Measurements from ENCODE around the gene TTR. TPM values are rescaled to one million over a fixed set of nuclear protein-coding genes. Genes with fewer than 3 reads are reported as not detected.

The TTR gene
- total and polyA plus RNA-seq, 2 of the 4 experiments (the other 2 are of a cell fraction): not detected

- H3K9me3 ChIP-seq (ENCODE audit: control insufficient read depth, insufficient read depth, low read length): no peaks in the 10 kb centered on the region
- H4K20me1 ChIP-seq (ENCODE audit: insufficient read depth, low read length): no peaks in the 10 kb centered on the region
- no peak overlapping the region for H3K18ac ChIP-seq (ENCODE audit: low read depth, low read length)
- no peak overlapping the region for H2AFZ ChIP-seq (replicated peaks; ENCODE audit: low read length, poor library complexity)
- no peak overlapping the region for H3K14ac ChIP-seq (replicated peaks; ENCODE audit: low read depth, low read length)
- H3K9ac ChIP-seq (ENCODE audit: low read depth, low read length): no peak overlapping the region
- no peak overlapping the region for H3K23ac ChIP-seq (ENCODE audit: low read depth, low read length)
- no peak overlapping the region for H4K8ac ChIP-seq (ENCODE audit: low read depth in 2 of 2, low read length in 2 of 2)
- H3K79me1 ChIP-seq (ENCODE audit: low read depth in 1 of 2, low read length in 2 of 2): no peaks in the 10 kb centered on the region
- ATAC-seq (ENCODE audit: low read depth) (no peak), DNase-seq (no peak)
- no peak overlapping the region for H3K4me3 ChIP-seq (ENCODE audit: insufficient read depth, low read depth, low read length)
- H3K4me2 ChIP-seq (ENCODE audit: low read depth, low read length): no peak overlapping the region
- no peak overlapping the region for H2AK9ac ChIP-seq (replicated peaks; ENCODE audit: low read depth, low read length, poor library complexity)
- intact Hi-C loops (cut with micrococcal nuclease) (no loop called here), dilution Hi-C loops (cut with HindIII; ENCODE audit: low sequenced_read_pairs, unreplicated experiment) (no loop called here), in situ Hi-C loops (cut with MboI; ENCODE audit: low sequenced_read_pairs) (no loop called here)
- no peaks in the 10 kb centered on the region for H3K4me1 ChIP-seq (ENCODE audit: control insufficient read depth, insufficient read depth, low read length)
- TF ChIP-seq CTCF (conservative IDR thresholded peaks at IDR 0.05; ENCODE audit: low read depth, low read length): no peak
- no peak for TF ChIP-seq NFE2L2 (IDR thresholded peaks at IDR 0.05; ENCODE audit: low read depth, low read length)
- TF ChIP-seq SMC3 (IDR thresholded peaks at IDR 0.05; ENCODE audit: low read depth, low read length): no peak
- no peak for TF ChIP-seq CHD1 (IDR thresholded peaks at IDR 0.05; ENCODE audit: low read depth, low read length)
- TF ChIP-seq BHLHE40 (IDR thresholded peaks at IDR 0.05; ENCODE audit: low read depth, low read length): no peak
- TF ChIP-seq FOS (IDR thresholded peaks at IDR 0.05; ENCODE audit: low read depth, low read length): no peak
- TF ChIP-seq MAFK (IDR thresholded peaks at IDR 0.05; ENCODE audit: low read depth, low read length): no peak
- no peak for TF ChIP-seq ELK1 (IDR thresholded peaks at IDR 0.05; ENCODE audit: borderline replicate concordance, low read depth, low read length)
- TF ChIP-seq CEBPB (IDR thresholded peaks at IDR 0.05; ENCODE audit: low read depth, low read length): no peak
- no peak for TF ChIP-seq RAD21 (IDR thresholded peaks at IDR 0.05; ENCODE audit: low read length)
- no peak for TF ChIP-seq MAZ (IDR thresholded peaks at IDR 0.05; ENCODE audit: borderline replicate concordance, low read depth, low read length)
- no peak for TF ChIP-seq RFX5 (IDR thresholded peaks at IDR 0.05; ENCODE audit: low read depth, low read length)
- TF ChIP-seq MXI1 (IDR thresholded peaks at IDR 0.05; ENCODE audit: borderline replicate concordance, low read depth, low read length): no peak
- TF ChIP-seq POLR2A (IDR thresholded peaks at IDR 0.05; ENCODE audit: low read depth, low read length): no peak
- no peak for TF ChIP-seq USF2 (IDR thresholded peaks at IDR 0.05; ENCODE audit: low read depth, low read length)
- no TSS peak for BruUV-seq (replicated peaks)
- H2BK20ac ChIP-seq (ENCODE audit: low read depth, low read length): no peak overlapping the region
- WGBS, 2 experiments (ENCODE audit: extremely low coverage in 2 of 2, insufficient read length in 1 of 2): no CpG with 5 or more reads among the region's 5 CpGs
- H3K56ac ChIP-seq (ENCODE audit: extremely low read depth, insufficient read depth, low read length): no peak overlapping the region
- no peak overlapping the region for H3K27ac ChIP-seq (ENCODE audit: insufficient read depth, low read length)
- H3K27me3 ChIP-seq (ENCODE audit: control insufficient read depth, insufficient read depth, low read length): no peaks in the 10 kb centered on the region
- no peak overlapping the region for H2BK120ac ChIP-seq (ENCODE audit: low read depth, low read length)
- H2AK5ac ChIP-seq (ENCODE audit: low read depth, low read length): no peak overlapping the region
- H4K91ac ChIP-seq (ENCODE audit: insufficient read depth, low read depth, low read length): no peak overlapping the region
- POLR2A ChIA-PET (ENCODE audit: unreplicated experiment): no interaction called here
- H3K9me1 ChIP-seq (ENCODE audit: insufficient read depth, low read length): no peaks in the 10 kb centered on the region
- H2BK15ac ChIP-seq (ENCODE audit: low read depth, low read length): no peak overlapping the region
- no peaks in the 10 kb centered on the region for H3K36me3 ChIP-seq (ENCODE audit: control insufficient read depth, insufficient read depth, low read length)
- H2BK5ac ChIP-seq (ENCODE audit: low read depth, low read length, poor library complexity, severe bottlenecking): no peak overlapping the region
- no peak overlapping the region for H3K4ac ChIP-seq (ENCODE audit: low read depth, low read length)
- CTCF ChIA-PET: no interaction called here
- H4K5ac ChIP-seq (ENCODE audit: low read depth, low read length): no peak overlapping the region
Measured at GRCh38 chr18:31585991-31586390, 5.7 kb upstream of the TTR start.
